HCT116 (cell line): ENCODE measurements around the gene RAB26. TPM values are rescaled to one million over a fixed set of nuclear protein-coding genes. Genes with fewer than 3 reads are reported as not detected.

ENCODE experiments used
- ATAC-seq: fragments of 200-7000 bp; cut with Tn5 transposase; 2 replicates; pipeline ENCODE4 v1.9.1; 2020; ENCODE audit warnings: mild to moderate bottlenecking, moderate library complexity
- BruUV-seq: library from RNA; stranded (reverse); fragments of 400-500 nt; replicated peaks from 2 replicates; lab custom pipeline; 2021; lab: Mats Ljungman, UMichigan
- CTCF ChIA-PET: fragments of 300-600 bp; sonication (Branson Sonifier 250); formaldehyde crosslinking; loops from one replicate; lab custom pipeline; 2021; ENCODE audit warnings: antibody characterized with exemption; lab: Charles Lee
- POLR2A ChIA-PET: fragments of 300-600, 350-600 bp; sonication (Branson Sonifier 250); formaldehyde crosslinking; loops from one replicate; lab custom pipeline; 2021; ENCODE audit warnings: antibody characterized with exemption; lab: Charles Lee
- RAD21 ChIA-PET, 2 experiments: fragments of 300-600 bp; sonication (Branson Sonifier 250); formaldehyde crosslinking; loops; one replicate each; lab custom pipeline; 2023; ENCODE audit warnings: low total read pairs in 2 of 2; ENCODE audit not compliant: uncharacterized antibody in 2 of 2, unreplicated experiment in 2 of 2, low non-redundant PET in 1 of 2; lab: Charles Lee
- DNase-seq: peaks from one replicate; pipeline ENCODE4 v3.0.0-alpha.2; 2010; ENCODE audit warnings: low read depth, low spot score
- H2AFZ ChIP-seq: fragments of 200-600 bp; shearing (Covaris generic), sonication (generic); 2 replicates; pipeline ENCODE4 v1.6.1; 2017; ENCODE audit warnings: low read depth, mixed run types, mixed read lengths, antibody characterized with exemption, low read length; ENCODE audit not compliant: poor library complexity, severe bottlenecking
- H3K27ac ChIP-seq: 2 replicates; pipeline ENCODE4 v1.5.1; 2012; ENCODE audit warnings: low read depth, low read length
- H3K27me3 ChIP-seq: fragments of 200-600 bp; sonication (generic); 2 replicates; pipeline ENCODE4 v1.6.1; 2016; ENCODE audit warnings: mixed run types, low read length, mixed read lengths; ENCODE audit not compliant: insufficient read depth
- H3K36me3 ChIP-seq, 2 experiments: fragments of 200-500 bp in 1 of 2; fragments of 200-600 bp in 1 of 2; sonication (Bioruptor generic) in 1 of 2; sonication (generic) in 1 of 2; 2 replicates each; pipeline versions ENCODE4 v1.5.1 to v1.6.1; 2014 to 2016; ENCODE audit warnings: low read length in 2 of 2, inconsistent platforms in 1 of 2, mixed read lengths in 1 of 2, mixed run types in 1 of 2; ENCODE audit not compliant: insufficient read depth in 2 of 2, control insufficient read depth in 1 of 2
- H3K4me1 ChIP-seq, 2 experiments: fragments of 200-600 bp in 1 of 2; sonication (generic) in 1 of 2; 2 replicates each; pipeline versions ENCODE4 v1.5.1 to v1.6.1; 2012 to 2017; ENCODE audit warnings: low read length in 2 of 2, inconsistent platforms in 1 of 2, mild to moderate bottlenecking in 1 of 2, mixed read lengths in 1 of 2, mixed run types in 1 of 2, moderate library complexity in 1 of 2; ENCODE audit not compliant: insufficient read depth in 2 of 2, control insufficient read depth in 1 of 2
- H3K4me2 ChIP-seq: fragments of 200-600 bp; sonication (generic); 2 replicates; pipeline ENCODE4 v1.6.1; 2017; ENCODE audit warnings: mixed run types, low read length, mixed read lengths
- H3K4me3 ChIP-seq, 2 experiments: fragments of 200-600 bp in 1 of 2; sonication (generic) in 1 of 2; replicated peaks in 1 of 2; 2 replicates each; pipeline ENCODE4 v1.5.1; 2011 to 2016; ENCODE audit warnings: low read length in 2 of 2, control low read depth in 1 of 2, low read depth in 1 of 2, mild to moderate bottlenecking in 1 of 2, mixed read lengths in 1 of 2, mixed run types in 1 of 2
- H3K79me2 ChIP-seq: fragments of 200-600 bp; sonication (generic); 2 replicates; pipeline ENCODE4 v1.6.1; 2017; ENCODE audit warnings: mild to moderate bottlenecking, mixed run types, low read length, moderate library complexity, mixed read lengths; ENCODE audit not compliant: insufficient read depth
- H3K9ac ChIP-seq: fragments of 200-600 bp; sonication (generic); 2 replicates; pipeline ENCODE4 v1.6.1; 2016; ENCODE audit warnings: low read length, mixed read lengths
- H3K9me2 ChIP-seq: fragments of 200-600 bp; sonication (generic), shearing (Covaris generic); 2 replicates; pipeline ENCODE4 v1.6.1; 2017; ENCODE audit warnings: mixed run types, mild to moderate bottlenecking, moderate library complexity; ENCODE audit not compliant: insufficient read depth
- H3K9me3 ChIP-seq, 2 experiments: fragments of 200-500 bp in 1 of 2; fragments of 200-600 bp in 1 of 2; sonication (Bioruptor generic) in 1 of 2; sonication (generic) in 1 of 2; 2 replicates each; pipeline ENCODE4 v1.6.1; 2014 to 2017; ENCODE audit warnings: low read length in 2 of 2, mixed read lengths in 2 of 2, inconsistent platforms in 1 of 2, low read depth in 1 of 2, mild to moderate bottlenecking in 1 of 2, mixed run types in 1 of 2, moderate library complexity in 1 of 2; ENCODE audit not compliant: control insufficient read depth in 1 of 2, insufficient read depth in 1 of 2
- H4K20me1 ChIP-seq: fragments of 200-600 bp; sonication (generic), shearing (Covaris generic); 2 replicates; pipeline ENCODE4 v1.6.1; 2017; ENCODE audit warnings: mixed run types, mild to moderate bottlenecking, moderate library complexity; ENCODE audit not compliant: insufficient read depth
- CEBPB ChIP-seq: IDR thresholded peaks from 2 replicates; pipeline ENCODE4 v1.6.1; 2012; ENCODE audit warnings: low read depth
- ELF1 ChIP-seq: IDR thresholded peaks from 2 replicates; pipeline ENCODE4 v1.6.1; 2012; ENCODE audit warnings: low read depth, borderline replicate concordance
- EZH2 ChIP-seq: fragments of 200-600 bp; sonication (generic); IDR thresholded peaks from 2 replicates; pipeline ENCODE4 v1.6.1; 2017; ENCODE audit warnings: antibody characterized with exemption, mixed run types
- SIN3A ChIP-seq: IDR thresholded peaks from 2 replicates; pipeline ENCODE4 v1.6.1; 2012; ENCODE audit warnings: low read depth
- TCF7L2 ChIP-seq: IDR thresholded peaks from 2 replicates; pipeline ENCODE4 v1.7.0; 2011; ENCODE audit warnings: borderline replicate concordance, inconsistent platforms; ENCODE audit not compliant: insufficient read depth, insufficient read length; ENCODE audit errors: extremely low read depth
- YY1 ChIP-seq: IDR thresholded peaks from 2 replicates; pipeline ENCODE4 v1.6.1; 2011; ENCODE audit warnings: low read length, low read depth, moderate library complexity, mild to moderate bottlenecking; ENCODE audit not compliant: insufficient replicate concordance; ENCODE audit errors: extremely low read depth
- ZFX ChIP-seq: fragments of 450-650 bp; IDR thresholded peaks from 2 replicates; pipeline ENCODE4 v1.6.1; 2017
- intact Hi-C: fragments of 100-400 bp; cut with micrococcal nuclease; formaldehyde crosslinking; loops from 2 replicates; pipeline ENCODE4 v1.10.0; 2022
- total RNA-seq: library from RNA; stranded (reverse); gene quantifications from one replicate; pipeline ENCODE4 v1.2.1, GENCODE V29; 2021; ENCODE audit not compliant: unreplicated experiment

RAB26 gene
- total RNA-seq, 1 experiment from 2014 or later: 44.9 TPM

GRCh38 chr16:2143878-2144485 is 4.4 kb upstream of the RAB26 start:
- Histone ChIP-seq H3K27me3 (no peaks in the 10 kb centered on the region), H3K36me3 (no peaks in the 10 kb centered on the region), H4K20me1 (no peaks in the 10 kb centered on the region), H3K4me3 (no peak overlapping the region), H3K27ac (no peak overlapping the region), H3K4me1 (peaks cover 8 to 33% of the 10 kb centered on the region in 2 experiments; a peak in 3 of 4 replicates), H3K9me2 (no peaks in the 10 kb centered on the region), H3K79me2 (peaks cover under 1% of the 10 kb centered on the region; the same call in 1 of the 2 replicates), H3K9ac (no peak overlapping the region), H3K9me3 (no peaks in the 10 kb centered on the region), H2AFZ (no peak overlapping the region), H3K4me2 (no peak overlapping the region)
- DNase-seq: no peak
- ChIA-PET RAD21 (no interaction called here), CTCF (no interaction called here), POLR2A (no interaction called here)
- no peak for ATAC-seq
- intact Hi-C loops: loop anchor here (5.0 kb wide), 2 partner anchors 97 to 142 kb away; partner anchors contain the start of genes NTHL1 and TSC2
- TF ChIP-seq CEBPB (no peak), EZH2 (no peak), TCF7L2 (no peak)
- no TSS peak for BruUV-seq

DNA sequence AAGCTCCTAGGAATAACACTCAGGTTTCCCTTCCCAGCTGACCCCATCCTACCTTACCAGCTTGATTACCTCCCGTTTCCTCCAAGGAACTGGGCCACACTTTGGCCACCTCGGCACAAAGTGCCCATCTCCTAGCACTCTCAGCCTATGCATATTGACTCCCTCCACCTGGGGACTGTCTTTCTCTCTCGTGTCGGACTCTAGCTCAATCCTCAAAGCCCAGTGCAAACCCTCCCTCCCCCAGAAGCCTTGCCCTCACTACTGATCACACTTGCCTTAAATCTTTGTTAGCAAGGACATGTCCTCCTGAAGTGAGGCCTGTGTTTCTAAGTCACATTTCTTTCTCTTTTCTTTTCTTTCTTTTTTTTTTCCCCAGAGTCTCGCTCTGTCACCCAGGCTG is 2.6 kb upstream of the RAB26 start:
- ATAC-seq (no peak), DNase-seq (no peak)
- intact Hi-C loops: no loop called here
- no peak overlapping the region for H3K4me2 ChIP-seq
- H3K9me2 ChIP-seq: no peaks in the 10 kb centered on the region
- H3K27ac ChIP-seq: no peak overlapping the region
- CTCF ChIA-PET: no interaction called here
- H3K27me3 ChIP-seq: no peaks in the 10 kb centered on the region
- no TSS peak for BruUV-seq
- no peaks in the 10 kb centered on the region for H4K20me1 ChIP-seq
- RAD21 ChIA-PET: no interaction called here
- peaks cover 26 to 44% of the 10 kb centered on the region in 2 experiments for H3K4me1 ChIP-seq
- no peak overlapping the region for H2AFZ ChIP-seq
- H3K36me3 ChIP-seq: no peaks in the 10 kb centered on the region
- H3K79me2 ChIP-seq: peaks cover 9% of the 10 kb centered on the region
- H3K9me3 ChIP-seq: no peaks in the 10 kb centered on the region
- no peak for TF ChIP-seq YY1
- no peak for TF ChIP-seq ZFX
- TF ChIP-seq ELF1: no peak
- no peak for TF ChIP-seq SIN3A
- TF ChIP-seq, all 23 proteins: peak for 0
- no peak overlapping the region for H3K9ac ChIP-seq
- H3K4me3 ChIP-seq: no peak overlapping the region
- POLR2A ChIA-PET: interaction anchor here (2.0 kb wide), 1 partner anchor 10 kb away, joined by 13 read pairs; the partner anchor contains the start of gene TRAF7
